Activated CD8-positive, alpha-beta memory T cell treated with anti-CD3 and anti-CD28 coated beads, Interleukin-2, amount 50 U/mL, for 1 hour (primary cell): Measurements from ENCODE around the gene RFX2.
"Not testable (repeated sequence)": the region's sequence is repeated elsewhere in the genome, so short reads cannot be mapped to it uniquely, and the experiment has no call there.

Source experiments
- DNase-seq: peaks from one replicate; pipeline ENCODE4 v3.0.0-alpha.2; 2020; ENCODE audit errors: extremely low read depth

Gene RFX2

DNA sequence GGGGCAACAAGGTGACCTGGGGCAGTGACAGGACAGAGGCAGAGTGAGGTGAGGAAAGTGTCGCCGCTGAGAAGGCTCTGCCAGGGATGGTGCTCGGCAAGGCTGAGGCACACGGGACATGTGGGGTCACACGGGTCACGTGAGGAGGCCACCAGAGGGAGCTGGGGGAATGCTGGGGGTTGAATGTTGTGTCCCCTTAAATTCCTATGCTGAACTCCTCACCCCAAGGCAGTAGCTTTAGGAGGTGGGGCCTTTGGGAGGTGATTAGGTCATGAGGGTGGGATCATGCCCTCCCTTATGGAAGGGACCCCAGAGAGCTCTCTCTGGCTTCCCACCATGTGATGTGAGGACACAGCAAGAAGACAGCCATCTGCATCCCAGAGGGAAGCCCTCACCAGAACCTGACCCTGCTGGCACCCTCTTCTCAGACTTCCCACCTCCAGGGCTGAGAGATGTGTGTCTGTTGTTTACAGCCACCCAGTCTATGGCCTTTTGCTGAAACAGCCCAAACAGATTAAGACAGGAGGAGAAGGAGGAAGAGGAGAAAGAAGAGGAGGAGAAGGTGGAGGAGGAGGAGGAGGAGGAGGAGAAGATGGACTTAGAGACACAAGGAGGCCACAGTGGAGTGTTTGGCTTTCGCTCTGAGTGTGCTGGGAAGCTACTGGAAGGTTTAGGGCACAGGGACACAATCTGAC, 35.4 kb downstream of the RFX2 start:
- DNase-seq = no peak

DNA sequence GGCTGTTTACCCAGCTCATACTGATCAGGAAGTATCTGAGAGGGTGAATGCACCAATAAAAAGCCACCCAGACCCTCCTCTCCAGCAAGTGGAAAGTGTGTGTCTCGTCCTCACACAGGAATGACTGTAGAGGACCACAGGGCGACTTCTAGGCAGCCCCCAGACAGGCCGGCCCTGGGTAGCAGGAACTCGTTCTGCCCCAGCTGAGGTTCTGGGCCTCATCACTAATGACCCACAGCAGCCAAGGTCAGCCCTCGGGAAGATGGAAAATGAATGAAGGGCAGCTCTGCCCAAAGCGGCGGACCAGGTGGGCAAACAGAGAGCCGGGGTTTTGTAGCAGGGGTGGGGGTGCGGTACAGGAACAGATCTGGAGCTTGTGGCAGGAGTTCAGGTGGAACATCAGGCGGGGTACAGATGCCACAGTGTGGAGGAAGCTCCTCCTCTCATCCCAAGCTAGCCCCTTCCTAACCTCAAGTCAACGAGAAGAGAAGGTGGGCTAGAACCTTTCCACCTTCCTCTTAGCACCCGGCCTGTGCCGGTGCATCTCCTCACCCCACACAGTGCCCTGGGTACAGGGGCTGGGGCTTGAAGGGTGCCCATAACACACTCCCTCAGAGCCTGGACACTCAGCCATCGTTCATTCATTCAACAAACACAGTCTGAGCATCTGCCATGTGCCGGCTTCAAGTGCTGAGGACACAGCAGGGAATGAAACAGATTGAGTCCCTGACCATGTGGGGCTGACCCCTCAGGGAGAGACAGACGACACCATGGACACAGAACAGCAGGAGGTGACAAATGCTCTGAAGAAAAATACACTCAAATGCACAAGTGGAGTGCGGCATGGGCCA, 36.2 kb downstream of the RFX2 start:
- no peak for DNase-seq

DNA sequence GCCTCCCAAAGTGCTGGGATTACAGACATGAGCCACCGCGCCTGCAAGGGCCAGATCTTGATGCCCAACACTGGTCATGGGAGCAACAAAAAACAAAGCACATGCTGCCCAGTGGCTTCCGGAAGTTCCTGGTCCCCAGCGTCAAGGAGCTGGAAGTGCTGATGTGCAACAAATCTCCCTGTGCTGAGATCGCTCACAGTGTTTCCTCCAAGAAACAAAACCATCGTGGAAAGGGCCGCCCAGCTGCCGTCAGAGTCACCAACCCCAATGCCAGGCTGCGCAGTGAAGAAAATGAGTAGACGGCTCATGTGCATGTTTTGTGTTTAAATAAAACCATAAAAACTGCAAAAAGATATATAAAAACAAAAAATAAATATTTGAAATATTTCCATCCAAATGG, 37.1 kb downstream of the RFX2 start:
- DNase-seq = not testable (repeated sequence)

DNA sequence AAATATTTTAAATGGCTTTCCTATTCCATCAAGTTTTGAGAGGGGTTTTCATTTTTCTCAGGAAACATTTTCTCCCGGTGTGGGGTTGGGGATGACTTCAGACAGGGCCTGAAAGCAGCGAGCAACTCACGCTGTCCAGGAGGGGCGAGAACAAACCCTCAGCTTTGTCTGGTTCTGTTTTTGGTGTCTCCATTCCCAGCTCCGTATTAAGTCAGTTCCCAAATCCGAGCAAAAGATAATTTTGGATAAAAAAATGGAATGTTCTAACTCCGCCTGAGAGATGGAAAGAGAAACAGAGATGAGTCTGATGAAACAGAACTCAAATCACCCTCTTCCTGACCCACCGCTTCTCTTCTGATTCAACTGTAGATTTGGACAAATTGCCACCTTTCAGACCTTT, 38.4 kb downstream of the RFX2 start:
- DNase-seq = no peak

DNA sequence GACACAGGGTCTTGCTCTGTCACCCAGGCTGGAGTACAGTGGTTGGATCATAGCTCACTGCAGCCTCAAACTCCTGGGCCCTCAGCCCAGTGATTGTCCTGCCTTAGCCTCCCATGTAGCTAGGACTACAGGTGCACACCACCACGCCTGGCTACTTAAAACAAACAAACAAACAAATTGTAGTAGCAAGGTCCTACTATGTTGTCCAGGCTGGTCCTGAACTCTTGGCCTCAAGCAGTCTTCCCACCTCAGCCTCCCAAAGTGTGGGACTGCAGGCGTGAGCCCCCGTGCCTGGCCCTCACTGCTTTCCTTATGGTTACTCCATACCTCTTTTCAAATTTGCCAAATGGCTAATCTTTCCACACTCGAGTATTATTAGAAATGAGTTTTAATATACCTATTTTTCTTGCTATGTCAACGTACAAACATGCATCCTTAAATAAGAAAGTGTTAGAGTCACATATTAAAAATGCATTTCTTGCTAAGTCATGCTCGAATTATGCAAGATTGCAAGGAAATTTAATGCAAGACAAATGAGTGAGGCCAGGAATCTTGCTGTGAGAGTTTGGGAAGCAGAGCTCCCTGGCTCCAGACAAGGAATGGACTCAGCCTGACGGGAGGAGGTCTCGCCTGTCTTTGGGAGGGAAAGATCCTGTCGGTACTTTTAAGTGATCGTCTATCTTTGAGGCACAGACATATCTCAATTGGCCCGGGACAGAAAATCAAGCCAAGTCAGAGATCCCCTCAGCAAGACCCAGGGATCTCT, 39.4 kb downstream of the RFX2 start:
- DNase-seq = no peak

DNA sequence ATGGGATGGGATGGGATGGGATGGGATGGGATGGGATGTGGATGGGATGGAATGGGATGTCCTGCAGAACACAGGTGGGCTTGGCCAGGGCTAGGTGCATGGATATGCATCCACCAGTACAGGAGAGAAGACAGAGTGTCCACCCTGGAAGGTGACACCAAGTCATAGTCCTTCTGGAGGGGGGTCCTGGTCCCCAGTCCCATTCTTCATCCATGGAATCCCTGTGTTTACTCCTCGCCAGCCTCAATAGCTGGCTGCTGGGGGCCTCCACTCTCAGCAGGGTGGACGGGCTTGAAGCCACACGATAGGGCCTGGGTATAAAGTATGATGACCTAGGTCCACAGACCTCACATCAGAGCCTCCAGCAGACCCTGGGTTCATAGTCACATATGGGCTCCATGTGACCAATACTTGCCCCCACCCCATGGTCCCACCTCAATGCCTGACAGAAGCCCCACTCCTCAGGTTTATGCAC, 40.1 kb downstream of the RFX2 start:
- DNase-seq = no peak

DNA sequence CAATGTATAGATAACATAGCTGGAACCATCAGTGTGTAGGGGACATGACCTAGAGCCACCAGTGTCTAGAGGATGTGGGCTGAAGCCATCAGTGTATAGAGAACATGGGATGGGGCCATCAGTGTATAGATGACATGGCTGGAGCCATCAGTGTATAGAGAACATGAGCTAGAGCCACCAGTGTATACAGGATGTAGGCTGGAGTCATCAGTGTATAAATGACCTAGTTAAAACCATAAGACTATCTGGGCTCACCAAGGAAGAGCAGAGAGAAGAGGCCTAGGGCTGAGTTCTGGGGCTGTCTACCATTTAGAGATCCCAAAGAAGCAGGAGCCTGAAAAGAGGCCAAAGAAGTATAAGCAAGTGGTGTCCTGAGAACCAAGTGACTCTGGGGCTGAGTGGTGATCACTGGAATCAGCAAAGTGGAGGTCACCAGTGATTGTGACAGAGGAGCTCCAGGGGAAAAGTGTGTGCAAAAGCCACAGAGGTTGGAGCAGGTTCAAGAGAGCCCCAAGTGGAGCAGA, 41.0 kb downstream of the RFX2 start:
- DNase-seq = no peak

DNA sequence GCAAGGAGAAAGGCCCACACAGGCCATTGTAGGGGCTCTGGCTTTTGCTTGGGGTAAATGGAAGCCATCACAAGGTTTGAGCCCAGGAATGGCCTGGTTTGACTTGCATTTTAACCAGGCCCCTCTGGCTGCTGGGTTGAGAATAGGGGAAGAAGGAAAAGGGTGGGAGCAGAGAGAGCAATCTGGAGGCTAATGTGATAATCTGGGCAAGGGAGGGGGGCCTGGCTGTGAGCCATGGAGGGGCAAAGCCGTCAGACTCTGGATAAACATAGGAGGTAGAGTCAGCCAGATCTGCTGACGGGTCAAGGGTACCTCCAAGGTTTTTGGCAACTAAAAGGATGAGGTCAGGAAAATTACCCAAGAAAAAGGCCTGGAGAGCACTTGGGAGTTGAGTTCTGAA, 41.6 kb downstream of the RFX2 start:
- no peak for DNase-seq

DNA sequence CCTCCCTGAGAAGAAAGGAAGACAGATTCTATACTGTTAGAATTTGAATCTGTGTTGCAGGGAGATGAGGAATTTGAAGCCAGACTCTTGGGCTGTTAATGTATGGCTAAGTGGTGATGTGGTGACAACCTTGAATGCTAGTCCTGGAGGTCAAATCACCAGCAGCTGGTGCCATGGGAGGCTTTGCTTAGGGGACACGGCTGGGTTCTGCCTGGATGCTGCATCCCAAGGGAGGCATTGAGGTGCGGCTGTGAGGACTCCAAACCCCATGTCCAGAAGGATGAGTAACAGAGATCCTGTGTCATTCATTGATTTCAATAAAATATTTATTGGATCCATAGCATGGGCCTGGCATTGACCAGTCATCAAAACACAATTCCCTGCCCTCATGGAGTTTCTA, 42.3 kb downstream of the RFX2 start:
- DNase-seq = no peak

DNA sequence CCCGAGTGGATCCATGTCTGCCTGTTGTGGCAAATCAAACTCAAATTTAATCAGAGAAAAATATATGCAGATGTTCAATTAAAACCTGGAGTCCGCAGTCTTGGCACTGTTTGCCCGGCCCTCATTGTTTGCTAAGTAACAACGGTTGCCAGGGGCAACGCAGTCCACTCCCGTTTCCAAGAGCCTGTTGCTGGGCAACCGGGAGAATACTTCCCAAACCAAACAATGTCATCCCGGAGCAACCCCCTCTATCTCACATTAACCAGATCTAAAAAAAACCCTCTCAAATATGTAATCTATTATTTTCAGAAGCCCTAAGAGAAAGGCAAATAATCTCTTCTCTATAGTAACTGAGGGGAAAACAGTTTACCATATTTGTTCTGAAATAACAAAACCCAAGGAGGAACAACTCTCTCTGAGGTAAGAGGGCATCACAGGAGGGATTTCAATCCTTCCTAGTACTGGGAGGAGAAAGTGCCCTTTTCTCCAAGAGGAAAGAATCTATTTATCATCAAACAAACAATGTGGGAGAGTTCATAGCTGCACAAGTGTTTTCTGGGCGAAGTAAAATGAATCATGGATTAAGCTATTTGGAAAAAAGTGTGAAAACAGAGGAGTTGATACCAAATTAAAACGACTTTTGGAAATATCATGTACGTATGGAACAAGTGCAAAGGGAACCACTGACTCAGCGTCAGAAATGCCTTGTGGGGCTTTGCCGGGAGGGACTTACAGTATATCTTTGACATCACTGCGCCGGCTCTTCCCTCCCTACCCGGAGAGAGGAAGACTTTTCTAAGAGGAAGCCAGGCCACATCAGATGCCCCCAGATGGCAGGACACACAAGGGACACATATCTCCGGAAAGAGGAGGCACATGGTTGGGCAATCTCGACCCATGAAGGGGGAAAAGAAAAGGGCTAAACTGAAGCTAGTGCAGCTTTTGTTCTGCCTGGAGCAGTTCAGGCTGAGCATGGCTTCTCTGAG, 43.3 kb downstream of the RFX2 start:
- DNase-seq = no peak

DNA sequence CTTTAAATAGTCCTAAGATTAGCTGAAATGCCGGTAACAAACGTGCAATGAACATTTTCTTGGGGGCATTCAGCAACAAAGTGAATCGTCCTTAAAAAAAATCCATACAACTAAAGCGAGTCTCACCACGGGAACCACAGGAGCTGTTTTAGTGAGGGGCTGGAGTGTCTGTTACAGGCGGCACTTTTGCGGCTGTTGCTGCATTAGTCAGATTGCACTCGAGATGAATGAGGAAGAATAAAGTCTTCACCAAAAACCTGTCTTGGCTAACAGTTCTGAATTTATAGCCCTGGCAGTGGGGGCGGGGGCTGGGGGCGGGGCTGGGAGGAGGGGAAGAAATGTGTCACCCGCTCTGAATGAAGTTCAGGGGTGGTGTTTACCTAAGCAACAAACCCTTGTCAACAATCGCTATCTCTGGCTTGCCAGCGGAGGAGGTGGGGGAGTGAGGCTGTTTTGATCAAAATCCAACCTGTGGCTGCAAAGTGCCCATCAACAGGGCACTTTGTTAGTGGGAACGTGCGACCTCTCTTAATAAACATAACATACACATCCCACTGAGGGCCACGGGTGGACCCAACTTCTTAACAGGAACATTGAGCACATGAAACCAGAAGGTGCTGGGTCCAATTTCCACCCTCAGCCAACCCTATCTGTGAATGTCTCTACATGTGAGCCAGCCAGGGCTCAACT, 44.5 kb downstream of the RFX2 start:
- peak; percentile 38 for DNase-seq

DNA sequence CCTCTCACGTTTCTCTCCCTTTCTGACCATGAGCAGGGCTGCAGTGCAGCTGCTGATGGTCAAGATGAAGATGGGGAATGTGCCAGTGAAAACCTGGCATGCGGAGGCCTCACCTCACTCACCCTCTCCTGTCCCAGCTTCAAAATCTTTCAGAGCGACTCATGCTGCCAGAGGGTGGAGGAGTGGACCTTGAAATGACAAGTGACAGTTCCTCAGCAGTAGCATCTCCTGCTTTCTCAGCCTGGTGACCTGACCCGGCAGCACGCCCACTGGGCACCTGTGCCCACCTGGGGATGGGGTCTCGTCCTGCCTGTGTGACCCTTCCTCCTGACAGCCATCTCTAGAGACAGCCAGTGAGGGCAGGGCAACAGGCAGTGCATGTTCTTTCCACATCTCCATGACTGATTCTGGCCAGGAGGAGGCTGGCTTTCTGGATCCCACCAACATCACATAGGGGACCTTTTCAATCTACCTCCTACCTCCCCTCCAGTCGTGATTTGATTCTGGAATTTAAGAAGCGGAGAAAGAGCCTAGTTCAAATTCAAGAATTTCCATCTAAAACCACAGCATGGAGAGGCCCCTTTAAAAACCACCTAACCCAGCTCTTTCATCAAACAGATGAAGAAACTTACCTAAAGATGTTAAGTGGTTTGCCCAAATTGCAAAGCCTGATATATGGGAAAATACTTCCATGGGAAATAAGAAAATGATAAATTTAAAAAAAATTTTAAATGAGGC, 45.8 kb downstream of the RFX2 start:
- no peak for DNase-seq

DNA sequence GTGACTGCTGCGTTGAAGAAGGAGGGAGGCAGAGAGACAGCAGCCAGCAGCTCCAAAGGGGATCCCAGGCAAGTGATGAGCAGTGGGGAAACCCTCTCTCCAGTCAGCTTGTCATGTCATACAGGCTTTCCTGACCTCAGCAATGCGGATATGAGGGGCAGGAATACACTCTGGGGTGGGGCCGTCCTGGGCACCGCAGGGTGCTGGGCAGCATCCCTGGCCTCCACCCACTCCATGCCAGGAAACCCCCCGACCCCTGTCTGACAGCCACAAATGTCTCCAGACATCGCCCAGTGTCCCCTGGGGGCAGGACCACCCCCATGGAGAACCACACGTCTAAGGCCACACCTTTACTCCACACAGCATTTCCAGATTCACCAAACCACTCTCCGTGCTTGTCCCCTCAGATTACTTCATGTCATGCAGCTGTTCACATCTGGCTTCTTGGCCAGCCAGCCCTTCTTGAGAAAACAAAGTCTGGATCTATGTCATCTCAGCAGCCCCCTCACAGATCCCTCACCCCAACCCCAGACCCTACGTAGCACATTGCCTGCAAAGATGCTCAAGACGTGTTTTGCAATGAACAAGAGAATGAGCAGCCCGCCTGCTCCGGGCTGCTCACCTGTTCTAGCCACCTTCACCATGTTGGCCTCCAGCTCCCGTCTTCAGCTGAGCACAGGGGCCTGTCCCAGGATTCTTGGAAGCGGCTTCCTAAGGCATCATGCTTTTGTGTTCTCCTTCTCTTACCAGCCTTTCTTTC, 46.5 kb downstream of the RFX2 start:
- no peak for DNase-seq

DNA sequence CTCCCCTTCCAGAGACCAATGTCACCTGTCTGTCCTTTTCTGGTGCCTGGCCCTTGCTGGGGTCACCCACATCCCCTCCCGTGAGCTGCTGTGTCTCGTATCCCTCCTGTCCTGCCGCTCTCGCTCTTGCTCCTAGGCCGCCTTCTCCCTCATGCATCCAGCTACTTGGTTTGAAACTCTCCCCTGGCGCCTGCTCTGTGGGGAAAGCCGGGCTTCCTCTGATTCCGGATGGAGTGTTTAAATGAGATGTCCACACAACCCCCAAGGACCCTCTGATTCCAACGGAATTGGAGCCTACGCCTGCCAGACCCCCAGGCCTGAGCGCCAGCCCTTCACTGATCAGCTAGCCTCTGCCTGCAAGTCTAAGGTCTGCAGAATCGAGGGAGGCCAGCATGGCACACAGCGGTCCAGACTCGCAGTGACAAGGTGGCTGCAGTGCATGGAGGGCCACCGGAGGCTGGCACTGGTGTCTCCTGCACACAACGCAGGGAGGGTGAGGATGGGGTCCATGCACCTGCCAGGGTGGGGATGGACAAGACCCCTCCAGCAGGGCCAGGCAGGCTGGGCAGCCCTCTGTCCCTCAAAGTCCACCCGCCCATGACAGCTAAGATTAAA, 47.2 kb downstream of the RFX2 start:
- DNase-seq = no peak

DNA sequence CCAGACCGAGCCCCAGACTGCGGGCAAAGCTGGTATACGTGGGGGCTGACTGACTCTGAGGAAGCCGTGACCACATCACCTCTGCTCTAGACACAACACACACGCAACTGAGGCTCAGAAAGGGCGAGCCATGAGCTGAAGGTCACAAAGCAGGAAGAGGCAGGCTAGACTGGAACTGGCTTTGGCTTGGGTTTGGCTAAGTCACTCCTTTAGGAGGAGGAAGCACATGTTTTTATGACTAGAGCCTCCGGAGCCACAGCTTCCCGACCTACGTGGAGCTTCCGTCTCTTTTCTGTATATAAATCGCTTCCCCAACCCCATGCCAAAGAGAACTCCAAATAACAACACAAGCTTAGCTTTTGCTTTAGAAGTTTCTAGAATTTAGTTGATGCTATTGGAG, 48.0 kb downstream of the RFX2 start:
- peak; percentile 33 for DNase-seq

DNA sequence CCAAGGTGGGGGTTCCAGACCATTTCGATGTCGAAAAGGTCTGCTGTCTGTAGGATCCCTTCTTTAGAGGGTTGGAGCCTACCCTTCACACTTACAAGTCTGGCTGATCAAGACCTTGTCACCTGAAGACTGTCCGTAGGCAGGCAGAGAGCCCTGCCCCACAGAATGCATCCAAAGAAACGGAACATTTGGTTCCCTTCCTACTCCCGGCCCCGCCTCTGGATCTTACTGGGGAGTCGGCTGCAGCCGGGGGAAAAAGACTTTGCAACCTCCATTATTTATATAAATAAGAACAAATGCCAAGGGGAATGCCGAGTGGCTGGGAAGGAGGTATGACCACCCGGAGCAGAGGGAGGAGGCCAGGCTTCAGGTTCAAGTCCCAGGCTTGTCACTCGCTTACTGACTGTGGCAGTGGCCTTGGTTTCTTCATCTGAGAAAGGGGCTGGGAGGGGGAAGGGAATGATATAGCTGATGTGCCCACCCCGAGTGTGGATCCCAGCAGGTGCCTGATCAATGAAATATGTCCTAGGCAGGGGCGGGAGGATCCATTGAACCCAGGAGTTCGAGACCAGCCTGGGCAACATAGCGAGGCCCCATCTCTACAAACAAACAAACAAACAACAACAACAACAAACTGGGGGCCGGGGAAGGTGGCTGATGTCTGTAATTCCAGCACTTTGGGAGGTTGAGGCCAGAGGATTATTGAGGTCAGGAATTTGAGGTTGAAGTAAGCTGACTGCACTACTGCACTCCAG, 48.7 kb downstream of the RFX2 start:
- DNase-seq = no peak

DNA sequence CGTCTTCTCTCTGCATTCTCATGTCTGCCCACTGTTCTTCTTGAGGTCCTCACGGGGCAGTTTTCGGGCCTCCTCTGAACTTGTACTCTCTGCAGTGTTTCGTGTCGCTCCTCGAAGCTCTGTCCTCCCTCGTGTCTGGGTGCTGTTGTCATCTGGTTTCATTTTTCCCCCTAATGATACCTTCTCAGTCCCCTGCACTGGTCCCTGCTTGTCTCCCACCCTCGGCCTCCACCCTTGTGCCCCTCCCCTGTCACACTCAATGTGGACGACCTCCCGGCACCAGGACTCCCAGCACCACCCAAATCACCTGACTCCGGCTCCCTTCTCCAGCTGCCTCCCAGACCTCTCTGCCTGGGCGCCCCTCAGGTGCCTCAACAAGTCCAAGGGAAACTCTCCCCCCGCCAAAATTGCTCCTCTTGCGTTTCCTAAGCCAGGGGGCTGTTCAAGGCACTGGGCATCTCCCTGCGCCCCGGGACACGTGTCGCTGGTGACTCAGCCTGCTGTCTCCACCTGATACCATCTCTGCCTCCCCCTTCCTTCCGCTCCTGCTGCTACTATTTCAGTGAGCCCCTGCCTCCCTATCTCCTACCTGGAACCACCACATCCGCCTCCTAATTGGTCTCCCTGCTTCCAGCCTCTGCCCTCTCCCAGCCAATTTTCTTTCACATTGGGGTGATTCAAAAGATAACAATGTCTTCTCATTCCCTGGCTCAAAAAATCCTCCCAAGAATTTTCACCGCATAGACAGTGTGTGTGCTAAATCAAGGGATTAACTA, 49.5 kb downstream of the RFX2 start:
- DNase-seq = peak; percentile 13
